Cardiac fibroblast (primary cell): ENCODE data around the gene TRAPPC6A.

Experiments
- DNase-seq, 2 donors: peaks; one replicate each; pipeline versions ENCODE4 v3.0.0 to v3.0.0-alpha.2; 2010; ENCODE audit warnings: low read depth in 2 of 2
- H3K4me3 ChIP-seq, 2 donors: replicated peaks in 1 of 2; 1 replicate in 1 of 2; 2 replicates in 1 of 2; pipeline ENCODE4 v1.5.1; 2011; ENCODE audit warnings: low read depth in 2 of 2, low read length in 2 of 2, mild to moderate bottlenecking in 2 of 2, moderate library complexity in 1 of 2
- CTCF ChIP-seq: IDR thresholded peaks from one replicate; pipeline ENCODE4 v1.5.1; 2011; ENCODE audit warnings: low read depth, mild to moderate bottlenecking, low read length, inconsistent platforms

Gene TRAPPC6A

GRCh38 chr19:45217957-45218334 is 39.9 kb upstream of the TRAPPC6A start:
- no peak for DNase-seq
- no peak for TF ChIP-seq CTCF
- no peak overlapping the region for H3K4me3 ChIP-seq

GRCh38 chr19:45217193-45217956 is 39.3 kb upstream of the TRAPPC6A start:
- no peak for DNase-seq
- TF ChIP-seq CTCF, result no peak
- no peak overlapping the region for H3K4me3 ChIP-seq

- DNase-seq, result no peak
- no peak for TF ChIP-seq CTCF
- no peak overlapping the region for H3K4me3 ChIP-seq
Observed at GRCh38 chr19:45216667-45217066, 38.6 kb upstream of the TRAPPC6A start.

GRCh38 chr19:45215391-45216191 is 37.6 kb upstream of the TRAPPC6A start:
- H3K4me3 ChIP-seq, result no peak overlapping the region

GRCh38 chr19:45213031-45213430 is 35.0 kb upstream of the TRAPPC6A start:
- no peak for TF ChIP-seq CTCF
- no peak for DNase-seq
- H3K4me3 ChIP-seq, result no peak overlapping the region

More at GRCh38 chr19:45215391-45216191, 37.6 kb upstream of the TRAPPC6A start:
- DNase-seq, result no peak
- TF ChIP-seq CTCF, result no peak

GRCh38 chr19:45211751-45212381 is 33.8 kb upstream of the TRAPPC6A start:
- DNase-seq, result peak in 1 of 2 donors; percentile 35
- no peak overlapping the region for H3K4me3 ChIP-seq
- TF ChIP-seq CTCF, result no peak
